HepG2 (cell line): Measurements from ENCODE around the gene SURF1. TPM values are rescaled to one million over a fixed set of nuclear protein-coding genes. Genes with fewer than 3 reads are reported as not detected.

ENCODE experiments used
- ATF3 ChIP-seq: sonication (generic); formaldehyde crosslinking; IDR thresholded peaks from 2 replicates; pipeline ENCODE4 v1.4.0; 2020; ENCODE audit warnings: missing genetic modification reagents
- GMEB2 ChIP-seq: IDR thresholded peaks from 2 replicates; pipeline ENCODE4 v1.6.1; 2016; ENCODE audit warnings: missing biosample characterization, missing genetic modification reagents, low read depth
- HNF1A ChIP-seq, 2 experiments: sonication (generic) in 1 of 2; formaldehyde crosslinking in 1 of 2; IDR thresholded peaks; 2 replicates each; pipeline versions ENCODE4 v1.4.0 to v1.6.1; 2016 to 2020; ENCODE audit warnings: borderline replicate concordance in 1 of 2, low read depth in 1 of 2, mild to moderate bottlenecking in 1 of 2, missing genetic modification reagents in 1 of 2
- HNF4A ChIP-seq: sonication (generic); formaldehyde crosslinking; IDR thresholded peaks from 2 replicates; pipeline ENCODE4 v1.4.0; 2020; ENCODE audit warnings: missing genetic modification reagents
- MIER2 ChIP-seq: IDR thresholded peaks from 2 replicates; pipeline ENCODE4 v1.6.1; 2016; ENCODE audit warnings: missing biosample characterization, missing genetic modification reagents
- NBN ChIP-seq: fragments of 450-650 bp; conservative IDR thresholded peaks from 2 replicates; pipeline ENCODE4 v1.6.1; 2017
- NCOA1 ChIP-seq: sonication (generic); formaldehyde crosslinking; IDR thresholded peaks from 2 replicates; pipeline ENCODE4 v1.9.0; 2021; ENCODE audit warnings: missing genetic modification reagents
- NR2C2 ChIP-seq: sonication (generic); formaldehyde crosslinking; IDR thresholded peaks from 2 replicates; pipeline ENCODE4 v1.4.0; 2020; ENCODE audit warnings: missing genetic modification reagents, mild to moderate bottlenecking, moderate library complexity, borderline replicate concordance
- NR2F6 ChIP-seq, 2 experiments: IDR thresholded peaks; 2 replicates each; pipeline ENCODE4 v1.6.1; 2016; ENCODE audit warnings: antibody characterized with exemption in 1 of 2, mild to moderate bottlenecking in 1 of 2
- SNAPC4 ChIP-seq: sonication (generic); formaldehyde crosslinking; IDR thresholded peaks from 2 replicates; pipeline ENCODE4 v1.4.0; 2020; ENCODE audit warnings: mild to moderate bottlenecking, missing genetic modification reagents
- TAF1 ChIP-seq: sonication (generic); formaldehyde crosslinking; IDR thresholded peaks from 2 replicates; pipeline ENCODE4 v1.4.0; 2020; ENCODE audit warnings: missing genetic modification reagents
- THAP8 ChIP-seq: sonication (generic); formaldehyde crosslinking; IDR thresholded peaks from 2 replicates; pipeline ENCODE4 v1.5.1; 2020; ENCODE audit warnings: missing genetic modification reagents, mild to moderate bottlenecking, borderline replicate concordance
- ZNF143 ChIP-seq: sonication (generic); formaldehyde crosslinking; IDR thresholded peaks from 2 replicates; pipeline ENCODE4 v1.4.0; 2020; ENCODE audit warnings: missing genetic modification reagents
- ZNF335 ChIP-seq: sonication (generic); formaldehyde crosslinking; IDR thresholded peaks from 2 replicates; pipeline ENCODE4 v1.4.0; 2020; ENCODE audit warnings: missing genetic modification reagents
- ZNF546 ChIP-seq: sonication (generic); formaldehyde crosslinking; conservative IDR thresholded peaks from 2 replicates; pipeline ENCODE4 v1.8.1; 2023; ENCODE audit warnings: mild to moderate bottlenecking, missing genetic modification reagents
- ZNF841 ChIP-seq: sonication (generic); formaldehyde crosslinking; IDR thresholded peaks from 2 replicates; pipeline ENCODE4 v1.8.1; 2023; ENCODE audit warnings: missing genetic modification reagents, borderline replicate concordance
- polyA plus RNA-seq, 8 experiments: library from polyadenylated mRNA; depleted of rRNA in 3 of 8; stranded (reverse) in 7 of 8; unstranded in 1 of 8; fragments of >200 nt; fragmentation: Illumina TruSeq in 4 of 8; extraction: Trizol in 4 of 8; gene quantifications; 2 replicates each; pipeline versions ENCODE4 v1.2.1 to v1.2.3, GENCODE V29; 2011 to 2016; ENCODE audit warnings: low read depth in 4 of 8, missing spikeins in 1 of 8, mixed read lengths in 1 of 8; ENCODE audit not compliant: insufficient read depth in 1 of 8
- total RNA-seq, 5 experiments: library from RNA; depleted of rRNA; stranded (reverse); fragments of >200 nt; fragmentation: Illumina TruSeq; extraction: Trizol; gene quantifications; 2 replicates each; pipeline ENCODE4 v1.2.3, GENCODE V29; 2016; ENCODE audit warnings: low read depth in 1 of 5

Gene SURF1
- total and polyA plus RNA-seq, 2 of the 13 experiments (the other 11 are each of a cell fraction or from before 2014, with no cell fraction given) = 17.8 to 40.7 TPM

GRCh38 chr9:133375724-133376654 is 19.7 kb upstream of the SURF1 start, which contains the start of the genes STKLD1 and SURF4 (continued):
- TF ChIP-seq HNF1A (IDR thresholded peaks at IDR 0.05; ENCODE audit: low read depth) (no peak), HNF1A (CRISPR knock-in tag; IDR thresholded peaks at IDR 0.05; ENCODE audit: borderline replicate concordance) (peak; percentile 14), SNAPC4 (CRISPR knock-in tag) (no peak), NR2C2 (CRISPR knock-in tag) (peak; percentile 54; the same call in 1 of the 2 replicates), ZNF335 (CRISPR knock-in tag) (no peak), ZNF546 (CRISPR knock-in tag) (peak; percentile 67; the same call in 1 of the 2 replicates), TAF1 (CRISPR knock-in tag) (peak; percentile 76), GMEB2 (CRISPR knock-in tag) (peak; percentile 78), ATF3 (no peak), NBN (no peak), NCOA1 (CRISPR knock-in tag) (0 out of 2 replicates have a peak, but pooled peaks have one; percentile 39), ZNF841 (peak; percentile 34; the same call in 1 of the 2 replicates), MIER2 (CRISPR knock-in tag) (no peak), ZNF143 (CRISPR knock-in tag) (no peak), THAP8 (no peak), HNF4A (peak; percentile 24), NR2F6 (IDR thresholded peaks at IDR 0.05) (no peak), NR2F6 (CRISPR knock-in tag; IDR thresholded peaks at IDR 0.05) (no peak)
